Tibial artery (tissue), 4 donors: ENCODE results near the gene C3orf80.

Experiments used
- DNase-seq, 2 donors: peaks; one replicate each; pipeline ENCODE4 v3.0.0-alpha.2; 2019
- H3K27ac ChIP-seq, 2 donors: fragments of 200-600 bp; sonication (generic) in 1 of 2; 1 replicate in 1 of 2; 2 replicates in 1 of 2; pipeline ENCODE4 v1.5.1; 2018 to 2019; ENCODE audit warnings: mild to moderate bottlenecking in 1 of 2
- H3K27me3 ChIP-seq, 2 donors: fragments of 200-600 bp; sonication (generic) in 1 of 2; one replicate each; pipeline versions ENCODE4 v1.5.1 to v1.6.0; 2016 to 2019
- H3K36me3 ChIP-seq, 3 donors: fragments of 200-600 bp; sonication (generic) in 2 of 3; one replicate each; pipeline ENCODE4 v1.5.1; 2016 to 2019; ENCODE audit warnings: mild to moderate bottlenecking in 2 of 3
- H3K4me1 ChIP-seq, 4 donors: fragments of 200-600 bp; sonication (generic) in 2 of 4; 1 replicate in 3 of 4; 2 replicates in 1 of 4; pipeline ENCODE4 v1.5.1; 2016 to 2019
- H3K4me3 ChIP-seq, 2 donors: fragments of 200-600 bp; sonication (generic) in 1 of 2; 1 replicate in 1 of 2; 2 replicates in 1 of 2; pipeline ENCODE4 v1.5.1; 2018 to 2019; ENCODE audit warnings: mild to moderate bottlenecking in 2 of 2
- H3K9me3 ChIP-seq, 3 donors: fragments of 200-600 bp; sonication (generic) in 1 of 3; one replicate each; pipeline ENCODE4 v1.5.1; 2016 to 2019
- intact Hi-C: fragments of 100-400 bp; cut with DNase I; formaldehyde crosslinking; loops from one replicate; pipeline ENCODE4 v1.15.0; 2023; ENCODE audit warnings: low total_unique reads
- TF ChIP-seq, protein P1 (sequence below), 2 experiments: fragments of 200-600 bp in 1 of 2; fragments of 450-650 bp in 1 of 2; IDR thresholded peaks; one replicate each; pipeline ENCODE4 v1.5.1; 2017 to 2019; ENCODE audit warnings: antibody characterized with exemption in 2 of 2, mild to moderate bottlenecking in 1 of 2, moderate library complexity in 1 of 2

Gene C3orf80

DNA sequence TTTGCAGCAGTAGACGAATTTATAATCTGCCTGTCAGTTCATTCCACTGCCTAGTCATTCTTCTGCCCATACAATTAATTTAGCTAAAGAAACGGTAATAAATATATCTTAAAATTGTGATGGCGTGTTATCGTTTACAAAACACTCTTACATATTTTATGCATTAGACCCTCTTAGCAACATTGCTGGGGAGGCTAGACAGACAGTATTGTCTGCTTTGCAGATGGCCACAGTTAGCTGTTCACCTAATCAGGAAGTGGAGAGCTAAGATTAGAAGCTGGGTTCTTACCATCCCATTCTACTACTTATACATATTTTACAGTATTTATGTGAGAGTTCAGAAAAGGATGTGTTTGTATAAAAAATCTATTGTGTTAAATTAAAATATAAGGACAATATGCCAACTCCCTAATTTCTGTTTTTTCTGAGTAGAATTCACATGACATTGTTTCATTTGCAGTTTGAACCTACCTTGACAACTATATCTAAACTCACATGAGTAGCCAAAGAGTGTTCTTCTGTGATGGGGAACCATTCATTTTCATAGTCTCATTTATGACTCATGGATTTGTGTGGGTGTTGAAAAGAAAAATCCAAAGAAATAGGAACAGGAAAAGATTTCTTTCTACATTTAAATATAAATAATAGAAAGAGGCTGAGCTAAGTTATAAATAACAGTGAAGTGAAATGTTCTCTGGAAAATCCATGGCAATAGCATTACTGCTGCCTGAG lies 41.7 kb upstream of the C3orf80 start:
- Histone ChIP-seq H3K4me1 (peaks cover 0 to 11% (median 4%) of the 10 kb centered on the region in 4 donors), H3K27ac (no peak overlapping the region), H3K36me3 (no peaks in the 10 kb centered on the region), H3K9me3 (no peaks in the 10 kb centered on the region), H3K4me3 (no peak overlapping the region), H3K27me3 (no peaks in the 10 kb centered on the region)
- intact Hi-C loops: no loop called here
- TF ChIP-seq, protein P1, sequence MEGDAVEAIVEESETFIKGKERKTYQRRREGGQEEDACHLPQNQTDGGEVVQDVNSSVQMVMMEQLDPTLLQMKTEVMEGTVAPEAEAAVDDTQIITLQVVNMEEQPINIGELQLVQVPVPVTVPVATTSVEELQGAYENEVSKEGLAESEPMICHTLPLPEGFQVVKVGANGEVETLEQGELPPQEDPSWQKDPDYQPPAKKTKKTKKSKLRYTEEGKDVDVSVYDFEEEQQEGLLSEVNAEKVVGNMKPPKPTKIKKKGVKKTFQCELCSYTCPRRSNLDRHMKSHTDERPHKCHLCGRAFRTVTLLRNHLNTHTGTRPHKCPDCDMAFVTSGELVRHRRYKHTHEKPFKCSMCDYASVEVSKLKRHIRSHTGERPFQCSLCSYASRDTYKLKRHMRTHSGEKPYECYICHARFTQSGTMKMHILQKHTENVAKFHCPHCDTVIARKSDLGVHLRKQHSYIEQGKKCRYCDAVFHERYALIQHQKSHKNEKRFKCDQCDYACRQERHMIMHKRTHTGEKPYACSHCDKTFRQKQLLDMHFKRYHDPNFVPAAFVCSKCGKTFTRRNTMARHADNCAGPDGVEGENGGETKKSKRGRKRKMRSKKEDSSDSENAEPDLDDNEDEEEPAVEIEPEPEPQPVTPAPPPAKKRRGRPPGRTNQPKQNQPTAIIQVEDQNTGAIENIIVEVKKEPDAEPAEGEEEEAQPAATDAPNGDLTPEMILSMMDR (IDR thresholded peaks at IDR 0.05): no peak
- DNase-seq: no peak

DNA sequence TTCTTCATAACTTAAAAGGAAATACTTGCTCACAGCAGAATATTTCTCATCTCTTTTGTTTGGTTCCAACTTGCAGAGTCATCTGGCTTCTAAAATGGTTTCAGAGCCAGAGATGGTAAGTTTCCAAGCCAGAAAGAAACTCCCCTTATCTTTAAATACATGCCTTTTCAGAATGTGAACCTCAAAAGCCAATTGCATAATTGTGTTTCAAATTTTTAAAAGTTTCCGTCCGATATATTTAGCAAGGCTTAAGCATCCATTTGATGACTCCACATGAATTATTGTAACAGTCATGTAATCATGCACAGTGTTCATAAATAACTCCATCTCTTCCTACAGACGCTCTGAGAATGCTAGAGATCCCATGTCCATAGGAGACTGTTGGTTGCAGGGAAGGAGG lies 40.6 kb upstream of the C3orf80 start:
- no peak overlapping the region for H3K27ac ChIP-seq
- H3K27me3 ChIP-seq: no peaks in the 10 kb centered on the region
- no peak for DNase-seq
- H3K4me3 ChIP-seq: no peak overlapping the region
- peaks cover 0 to 11% (median 4%) of the 10 kb centered on the region in 4 donors for H3K4me1 ChIP-seq
- H3K36me3 ChIP-seq: no peaks in the 10 kb centered on the region
- TF ChIP-seq, protein P1 (IDR thresholded peaks at IDR 0.05): no peak
- intact Hi-C loops: no loop called here
- H3K9me3 ChIP-seq: no peaks in the 10 kb centered on the region

DNA sequence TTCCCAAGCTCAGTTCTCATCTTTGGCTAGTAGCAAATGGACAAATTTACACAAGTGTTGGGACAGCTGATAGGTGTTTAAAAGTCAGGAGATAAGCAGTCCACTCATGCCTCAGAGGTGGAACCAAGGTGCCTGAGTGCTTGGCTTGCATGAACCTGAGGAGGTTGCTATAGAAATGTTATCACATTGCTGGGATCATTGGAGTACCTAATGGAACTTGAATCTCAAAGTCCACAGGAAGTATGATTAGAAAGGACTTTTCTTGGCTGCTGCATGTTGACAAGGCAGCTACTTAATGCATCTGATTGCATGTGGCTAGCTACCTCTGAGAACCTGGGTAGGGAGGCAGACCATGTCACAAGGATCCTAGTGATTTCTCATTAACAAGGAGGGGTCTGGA lies 39.5 kb upstream of the C3orf80 start:
- no peaks in the 10 kb centered on the region for H3K27me3 ChIP-seq
- no peaks in the 10 kb centered on the region for H3K36me3 ChIP-seq
- H3K4me1 ChIP-seq: peaks cover 0 to 11% (median 4%) of the 10 kb centered on the region in 4 donors
- TF ChIP-seq, protein P1 (IDR thresholded peaks at IDR 0.05): no peak
- H3K9me3 ChIP-seq: no peaks in the 10 kb centered on the region
- H3K4me3 ChIP-seq: no peak overlapping the region
- H3K27ac ChIP-seq: no peak overlapping the region
- DNase-seq: no peak
- intact Hi-C loops: no loop called here

DNA sequence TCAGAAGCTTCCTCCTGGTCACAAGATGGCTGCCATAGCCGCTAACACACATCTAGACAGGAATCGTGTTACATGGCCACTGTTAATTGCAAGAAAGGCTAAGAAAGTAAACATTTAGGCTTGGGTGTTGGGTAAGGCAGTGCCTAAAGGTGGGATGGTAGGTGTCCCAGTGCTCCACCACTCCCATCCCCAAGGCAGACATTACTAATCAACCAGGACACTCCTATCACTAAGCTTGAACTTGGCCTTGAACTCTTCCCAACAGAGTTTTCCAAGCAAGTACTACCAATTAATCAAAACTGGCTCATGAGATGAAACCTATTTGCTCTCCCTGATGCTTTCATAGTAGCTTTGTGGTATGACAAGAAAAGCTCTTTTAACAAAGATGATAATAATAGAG lies 37.9 kb upstream of the C3orf80 start:
- Histone ChIP-seq H3K27ac (no peak overlapping the region), H3K36me3 (no peaks in the 10 kb centered on the region), H3K27me3 (no peaks in the 10 kb centered on the region), H3K4me1 (peaks cover 0 to 11% (median 4%) of the 10 kb centered on the region in 4 donors), H3K4me3 (no peak overlapping the region), H3K9me3 (no peaks in the 10 kb centered on the region)
- intact Hi-C loops: no loop called here
- DNase-seq: no peak
- TF ChIP-seq, protein P1 (IDR thresholded peaks at IDR 0.05): no peak

DNA sequence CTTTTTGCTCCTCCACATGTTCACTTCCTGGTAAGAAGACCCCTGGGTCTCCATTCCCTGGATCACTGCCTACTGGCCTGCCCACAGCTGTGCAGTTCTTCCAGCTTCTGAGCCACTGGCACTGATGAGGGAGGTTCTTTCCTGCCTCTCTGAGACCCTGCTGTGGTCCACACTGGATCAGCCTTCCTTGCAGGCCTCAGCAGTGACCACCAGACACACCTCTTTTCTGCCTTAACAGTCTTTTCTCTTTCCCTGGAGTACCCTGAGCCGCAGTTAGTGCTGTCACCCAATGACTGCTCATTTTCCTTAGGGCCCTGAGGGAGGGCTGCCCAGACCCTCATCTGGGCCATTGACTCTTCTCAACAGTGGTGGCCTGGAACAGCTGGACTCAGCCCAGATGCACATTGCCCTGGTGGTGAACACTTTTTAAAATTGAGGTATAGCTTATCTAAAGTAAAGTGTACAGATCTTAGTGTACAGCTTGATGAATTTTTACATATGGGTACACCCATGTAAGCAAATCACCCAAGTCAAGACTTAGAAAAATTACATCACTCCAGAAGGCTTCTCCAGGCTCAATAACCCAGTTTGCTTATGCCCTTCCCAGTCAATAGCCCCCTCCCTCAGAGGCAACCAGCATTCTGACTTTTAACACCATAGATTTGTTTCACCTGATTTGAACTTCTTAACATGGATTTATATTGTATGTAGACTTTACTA lies 32.8 kb upstream of the C3orf80 start:
- H3K4me1 ChIP-seq: no peaks in the 10 kb centered on the region
- H3K27me3 ChIP-seq: no peaks in the 10 kb centered on the region
- TF ChIP-seq, protein P1 (IDR thresholded peaks at IDR 0.05): no peak
- no peak overlapping the region for H3K4me3 ChIP-seq
- no peak for DNase-seq
- H3K36me3 ChIP-seq: no peaks in the 10 kb centered on the region
- H3K27ac ChIP-seq: no peak overlapping the region
- H3K9me3 ChIP-seq: no peaks in the 10 kb centered on the region
- intact Hi-C loops: no loop called here
